ENCODE measurements around the gene FAU. TPM values are rescaled to one million over a fixed set of nuclear protein-coding genes. Genes with fewer than 3 reads are reported as not detected.

The FAU gene
- total and polyA plus RNA-seq, 2 of the 13 experiments (the other 11 are each of a cell fraction or from before 2014, with no cell fraction given), result 374 to 869 TPM

DNA sequence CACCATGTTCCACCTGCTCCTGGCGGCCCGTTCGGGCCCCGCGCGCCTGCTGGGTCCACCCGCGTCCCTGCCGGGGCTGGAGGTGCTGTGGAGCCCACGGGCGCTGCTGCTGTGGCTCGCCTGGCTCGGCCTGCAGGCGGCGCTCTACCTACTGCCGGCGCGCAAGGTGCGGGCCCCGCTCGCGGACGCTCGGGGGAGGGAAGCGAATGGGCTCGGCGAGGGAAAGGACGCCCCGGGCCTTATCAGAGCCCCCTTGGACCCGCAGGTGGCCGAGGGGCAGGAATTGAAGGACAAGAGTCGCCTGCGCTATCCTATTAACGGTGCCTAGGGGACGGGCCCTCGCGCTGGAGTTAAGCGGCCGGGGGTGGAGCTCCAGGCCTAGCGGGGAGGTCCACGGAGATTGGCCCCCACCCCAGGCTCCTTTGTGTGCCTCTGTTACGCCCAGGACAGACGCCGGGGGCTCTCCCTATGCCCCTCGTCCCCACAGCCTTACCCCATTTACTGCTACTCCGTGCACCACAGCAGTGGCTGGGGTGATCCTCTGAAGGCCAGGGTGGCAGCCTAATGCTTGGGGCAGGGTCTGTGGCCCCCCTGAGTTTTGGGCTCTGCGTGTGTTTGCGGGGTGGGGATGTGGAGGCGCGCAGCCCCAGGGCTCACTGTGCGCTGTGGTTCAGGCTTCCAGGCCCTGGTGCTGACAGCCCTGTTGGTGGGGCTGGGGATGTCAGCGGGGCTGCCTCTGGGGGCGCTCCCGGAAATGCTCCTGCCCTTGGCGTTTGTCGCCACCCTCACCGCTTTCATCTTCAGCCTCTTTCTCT, 9.2 kb downstream of the FAU start (continued):
- no peak for TF ChIP-seq ZC3H4 (CRISPR knock-in tag; IDR thresholded peaks at IDR 0.05; ENCODE audit: borderline replicate concordance)
- TF ChIP-seq GFI1 (CRISPR knock-in tag; IDR thresholded peaks at IDR 0.05; ENCODE audit: borderline replicate concordance), result no peak
- TF ChIP-seq, protein P1, sequence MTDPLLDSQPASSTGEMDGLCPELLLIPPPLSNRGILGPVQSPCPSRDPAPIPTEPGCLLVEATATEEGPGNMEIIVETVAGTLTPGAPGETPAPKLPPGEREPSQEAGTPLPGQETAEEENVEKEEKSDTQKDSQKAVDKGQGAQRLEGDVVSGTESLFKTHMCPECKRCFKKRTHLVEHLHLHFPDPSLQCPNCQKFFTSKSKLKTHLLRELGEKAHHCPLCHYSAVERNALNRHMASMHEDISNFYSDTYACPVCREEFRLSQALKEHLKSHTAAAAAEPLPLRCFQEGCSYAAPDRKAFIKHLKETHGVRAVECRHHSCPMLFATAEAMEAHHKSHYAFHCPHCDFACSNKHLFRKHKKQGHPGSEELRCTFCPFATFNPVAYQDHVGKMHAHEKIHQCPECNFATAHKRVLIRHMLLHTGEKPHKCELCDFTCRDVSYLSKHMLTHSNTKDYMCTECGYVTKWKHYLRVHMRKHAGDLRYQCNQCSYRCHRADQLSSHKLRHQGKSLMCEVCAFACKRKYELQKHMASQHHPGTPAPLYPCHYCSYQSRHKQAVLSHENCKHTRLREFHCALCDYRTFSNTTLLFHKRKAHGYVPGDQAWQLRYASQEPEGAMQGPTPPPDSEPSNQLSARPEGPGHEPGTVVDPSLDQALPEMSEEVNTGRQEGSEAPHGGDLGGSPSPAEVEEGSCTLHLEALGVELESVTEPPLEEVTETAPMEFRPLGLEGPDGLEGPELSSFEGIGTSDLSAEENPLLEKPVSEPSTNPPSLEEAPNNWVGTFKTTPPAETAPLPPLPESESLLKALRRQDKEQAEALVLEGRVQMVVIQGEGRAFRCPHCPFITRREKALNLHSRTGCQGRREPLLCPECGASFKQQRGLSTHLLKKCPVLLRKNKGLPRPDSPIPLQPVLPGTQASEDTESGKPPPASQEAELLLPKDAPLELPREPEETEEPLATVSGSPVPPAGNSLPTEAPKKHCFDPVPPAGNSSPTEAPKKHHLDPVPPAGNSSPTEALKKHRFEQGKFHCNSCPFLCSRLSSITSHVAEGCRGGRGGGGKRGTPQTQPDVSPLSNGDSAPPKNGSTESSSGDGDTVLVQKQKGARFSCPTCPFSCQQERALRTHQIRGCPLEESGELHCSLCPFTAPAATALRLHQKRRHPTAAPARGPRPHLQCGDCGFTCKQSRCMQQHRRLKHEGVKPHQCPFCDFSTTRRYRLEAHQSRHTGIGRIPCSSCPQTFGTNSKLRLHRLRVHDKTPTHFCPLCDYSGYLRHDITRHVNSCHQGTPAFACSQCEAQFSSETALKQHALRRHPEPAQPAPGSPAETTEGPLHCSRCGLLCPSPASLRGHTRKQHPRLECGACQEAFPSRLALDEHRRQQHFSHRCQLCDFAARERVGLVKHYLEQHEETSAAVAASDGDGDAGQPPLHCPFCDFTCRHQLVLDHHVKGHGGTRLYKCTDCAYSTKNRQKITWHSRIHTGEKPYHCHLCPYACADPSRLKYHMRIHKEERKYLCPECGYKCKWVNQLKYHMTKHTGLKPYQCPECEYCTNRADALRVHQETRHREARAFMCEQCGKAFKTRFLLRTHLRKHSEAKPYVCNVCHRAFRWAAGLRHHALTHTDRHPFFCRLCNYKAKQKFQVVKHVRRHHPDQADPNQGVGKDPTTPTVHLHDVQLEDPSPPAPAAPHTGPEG (CRISPR knock-in tag; IDR thresholded peaks at IDR 0.05), result no peak
- no peak for TF ChIP-seq ZNF839 (CRISPR knock-in tag; IDR thresholded peaks at IDR 0.05; ENCODE audit: borderline replicate concordance)
- TF ChIP-seq ZNF235 (CRISPR knock-in tag; IDR thresholded peaks at IDR 0.05; ENCODE audit: borderline replicate concordance), result no peak
- no peak for TF ChIP-seq FOXP1 (IDR thresholded peaks at IDR 0.05)
- no peak for TF ChIP-seq FOXP1 (CRISPR knock-in tag; IDR thresholded peaks at IDR 0.05)
- no peak for TF ChIP-seq HNRNPH1 (optimal IDR thresholded peaks at IDR 0.05; ENCODE audit: low read depth, low read length)
- no peak for TF ChIP-seq FOXK2 (IDR thresholded peaks at IDR 0.05)
- no peak for TF ChIP-seq ZNF564 (CRISPR knock-in tag; IDR thresholded peaks at IDR 0.05)
- TF ChIP-seq CCAR2 (optimal IDR thresholded peaks at IDR 0.05; ENCODE audit: low read depth, low read length), result no peak
- TF ChIP-seq ZNF562 (CRISPR knock-in tag; IDR thresholded peaks at IDR 0.05; ENCODE audit: borderline replicate concordance), result no peak
- TF ChIP-seq ZFP62 (CRISPR knock-in tag; IDR thresholded peaks at IDR 0.05), result no peak
- TF ChIP-seq HNRNPUL1 (IDR thresholded peaks at IDR 0.05; ENCODE audit: low read depth, low read length), result no peak
- no peak for TF ChIP-seq ZNF550 (CRISPR knock-in tag; IDR thresholded peaks at IDR 0.05; ENCODE audit: borderline replicate concordance)
- TF ChIP-seq MBD4 (IDR thresholded peaks at IDR 0.05; ENCODE audit: borderline replicate concordance, low read length), result no peak
- TF ChIP-seq KLF6 (CRISPR knock-in tag; IDR thresholded peaks at IDR 0.05), result 0 out of 2 replicates have a peak, but pooled peaks have one; percentile 31
- no peak for TF ChIP-seq PLRG1 (conservative IDR thresholded peaks at IDR 0.05)
- TF ChIP-seq RCOR2 (CRISPR knock-in tag; IDR thresholded peaks at IDR 0.05), result no peak
- TF ChIP-seq ZNF83 (CRISPR knock-in tag; IDR thresholded peaks at IDR 0.05; ENCODE audit: borderline replicate concordance), result no peak
- TF ChIP-seq AKAP8 (CRISPR knock-in tag; IDR thresholded peaks at IDR 0.05), result peak; percentile 64; the same call in 1 of the 2 replicates
- TF ChIP-seq SMAD9 (CRISPR knock-in tag; IDR thresholded peaks at IDR 0.05), result no peak; the same call in 1 of the 2 replicates
- TF ChIP-seq SIN3A (IDR thresholded peaks at IDR 0.05; ENCODE audit: borderline replicate concordance, low read depth, low read length), result peak; percentile 43; the same call in 1 of the 2 replicates
- no peak for TF ChIP-seq ZNF441 (CRISPR knock-in tag; IDR thresholded peaks at IDR 0.05; ENCODE audit: borderline replicate concordance)
- TF ChIP-seq CREB1 (IDR thresholded peaks at IDR 0.05), result no peak
- no peak for TF ChIP-seq CREB1 (CRISPR knock-in tag; IDR thresholded peaks at IDR 0.05)
- TF ChIP-seq ZNF224 (CRISPR knock-in tag; IDR thresholded peaks at IDR 0.05), result 0 out of 2 replicates have a peak, but pooled peaks have one; percentile 25
- TF ChIP-seq BRD4 (CRISPR knock-in tag; IDR thresholded peaks at IDR 0.05), result peak; percentile 74; the same call in 1 of the 2 replicates
- TF ChIP-seq ZNF296 (CRISPR knock-in tag; conservative IDR thresholded peaks at IDR 0.05), result no peak

Data from HepG2 (cell line).